Measurements from ENCODE around the gene DIS3L2. TPM values are rescaled to one million over a fixed set of nuclear protein-coding genes. Genes with fewer than 3 reads are reported as not detected.

Gene DIS3L2
- total RNA-seq, 2 donors from 2014 or later: 19.6 to 22.1 TPM

- H3K27me3 ChIP-seq: no peaks in the 10 kb centered on the region
Observed at GRCh38 chr2:232075080-232075479, 113.6 kb downstream of the DIS3L2 start.

GRCh38 chr2:232075859-232076258 lies 114.3 kb downstream of the DIS3L2 start:
- no peak for TF ChIP-seq CTCF (IDR thresholded peaks at IDR 0.05)
- Histone ChIP-seq H3K27me3 (no peaks in the 10 kb centered on the region), H3K27ac (no peak overlapping the region), H3K36me3 (no peaks in the 10 kb centered on the region), H3K4me3 (no peak overlapping the region), H3K9me3 (no peaks in the 10 kb centered on the region), H3K4me1 (peaks cover 0 to 18% of the 10 kb centered on the region in 2 donors)
- no peak for DNase-seq (ENCODE audit: low spot score)

More at GRCh38 chr2:232075080-232075479, 113.6 kb downstream of the DIS3L2 start:
- no peak for TF ChIP-seq CTCF (IDR thresholded peaks at IDR 0.05)
- Histone ChIP-seq H3K27ac (no peak overlapping the region), H3K4me1 (peaks cover 0 to 18% of the 10 kb centered on the region in 2 donors), H3K36me3 (no peaks in the 10 kb centered on the region), H3K4me3 (no peak overlapping the region), H3K9me3 (no peaks in the 10 kb centered on the region)
- DNase-seq (ENCODE audit: low spot score): no peak

GRCh38 chr2:232076272-232076671 lies 114.8 kb downstream of the DIS3L2 start:
- Histone ChIP-seq H3K9me3 (no peaks in the 10 kb centered on the region), H3K4me1 (peaks cover 0 to 18% of the 10 kb centered on the region in 2 donors), H3K4me3 (no peak overlapping the region), H3K36me3 (no peaks in the 10 kb centered on the region), H3K27me3 (no peaks in the 10 kb centered on the region), H3K27ac (no peak overlapping the region)
- no peak for TF ChIP-seq CTCF (IDR thresholded peaks at IDR 0.05)
- DNase-seq (ENCODE audit: low spot score): no peak

- H3K27ac ChIP-seq: no peak overlapping the region
- no peaks in the 10 kb centered on the region for H3K9me3 ChIP-seq
- no peak for TF ChIP-seq CTCF (IDR thresholded peaks at IDR 0.05)
Observed at GRCh38 chr2:232076736-232077135, 115.2 kb downstream of the DIS3L2 start.

GRCh38 chr2:232085164-232085563 lies 123.7 kb downstream of the DIS3L2 start:
- Histone ChIP-seq H3K4me3 (no peak overlapping the region), H3K36me3 (no peaks in the 10 kb centered on the region), H3K4me1 (peaks cover 0 to 11% of the 10 kb centered on the region in 2 donors), H3K27ac (no peak overlapping the region), H3K9me3 (no peaks in the 10 kb centered on the region), H3K27me3 (no peaks in the 10 kb centered on the region)
- no peak for TF ChIP-seq CTCF (IDR thresholded peaks at IDR 0.05)
- no peak for DNase-seq (ENCODE audit: low spot score)

More at GRCh38 chr2:232076736-232077135, 115.2 kb downstream of the DIS3L2 start:
- H3K4me1 ChIP-seq: peaks cover 0 to 18% of the 10 kb centered on the region in 2 donors
- DNase-seq (ENCODE audit: low spot score): no peak
- no peaks in the 10 kb centered on the region for H3K36me3 ChIP-seq
- no peaks in the 10 kb centered on the region for H3K27me3 ChIP-seq
- H3K4me3 ChIP-seq: no peak overlapping the region

- no peak overlapping the region for H3K27ac ChIP-seq
- TF ChIP-seq CTCF (IDR thresholded peaks at IDR 0.05): no peak
- DNase-seq (ENCODE audit: low spot score): no peak
Observed at GRCh38 chr2:232085826-232086425, 124.4 kb downstream of the DIS3L2 start.

More at GRCh38 chr2:232085826-232086425, 124.4 kb downstream of the DIS3L2 start:
- Histone ChIP-seq H3K27me3 (no peaks in the 10 kb centered on the region), H3K9me3 (no peaks in the 10 kb centered on the region), H3K4me3 (no peak overlapping the region), H3K36me3 (no peaks in the 10 kb centered on the region), H3K4me1 (peaks cover 0 to 11% of the 10 kb centered on the region in 2 donors)
